GM03348 (cell line): Measurements from ENCODE around the gene PREP.
"Not testable (repeated sequence)": the region's sequence is repeated elsewhere in the genome, so short reads cannot be mapped to it uniquely, and the experiment has no call there.

Experiments used
- DNase-seq: peaks from one replicate; pipeline ENCODE4 v3.0.0; 2012; ENCODE audit warnings: low spot score

The PREP gene

GRCh38 chr6:105402939-105403935 is at the start of gene PREP:
Gene PREP (minus strand): TSS chr6:105403082. CDS start chr6:105402891, 191 bp downstream.
- peak; percentile 96 for DNase-seq

- DNase-seq, result no peak
Observed at GRCh38 chr6:105452376-105452775, 49.5 kb upstream of the PREP start.

GRCh38 chr6:105449756-105450390 is 47.0 kb upstream of the PREP start:
- no peak for DNase-seq

GRCh38 chr6:105445481-105445880 is 42.6 kb upstream of the PREP start:
- DNase-seq, result no peak

GRCh38 chr6:105443941-105444340 is 41.1 kb upstream of the PREP start:
- no peak for DNase-seq

GRCh38 chr6:105442369-105442768 is 39.5 kb upstream of the PREP start:
- no peak for DNase-seq

- no peak for DNase-seq
Observed at GRCh38 chr6:105437236-105437635, 34.4 kb upstream of the PREP start.

- no peak for DNase-seq
Observed at GRCh38 chr6:105433723-105434122, 30.8 kb upstream of the PREP start.

GRCh38 chr6:105432797-105433196 is 29.9 kb upstream of the PREP start:
- peak; percentile 69 for DNase-seq

- peak; percentile 55 for DNase-seq
Observed at GRCh38 chr6:105431226-105431625, 28.3 kb upstream of the PREP start.

- no peak for DNase-seq
Observed at GRCh38 chr6:105430685-105431084, 27.8 kb upstream of the PREP start.

- peak; percentile 52 for DNase-seq
Observed at GRCh38 chr6:105429676-105430075, 26.8 kb upstream of the PREP start.

GRCh38 chr6:105428342-105428957 is 25.6 kb upstream of the PREP start:
- peak; percentile 60 for DNase-seq

GRCh38 chr6:105424175-105424783 is 21.4 kb upstream of the PREP start:
- DNase-seq, result peak; percentile 72

- not testable (repeated sequence) for DNase-seq
Observed at GRCh38 chr6:105416971-105417370, 14.1 kb upstream of the PREP start.

GRCh38 chr6:105409734-105410133 is 6.9 kb upstream of the PREP start:
- no peak for DNase-seq

GRCh38 chr6:105402090-105402938 is 568 bp downstream of the PREP start:
- peak; percentile 50 for DNase-seq

- DNase-seq, result peak; percentile 41
Observed at GRCh38 chr6:105401247-105402089, 1.4 kb downstream of the PREP start.

- no peak for DNase-seq
Observed at GRCh38 chr6:105400501-105400900, 2.4 kb downstream of the PREP start.

- no peak for DNase-seq
Observed at GRCh38 chr6:105398859-105399258, 4.0 kb downstream of the PREP start.
